NCI-H187 treated with DMSO at 0.1 percent for 48 hours (cell line): Measurements from ENCODE around the gene AK1.

Source experiments
- DNase-seq: peaks from one replicate; lab custom pipeline; 2025; lab: John Stamatoyannopoulos, UW

The AK1 gene

GRCh38 chr9:127908660-127908926, 31.1 kb upstream of the AK1 start:
- DNase-seq: no peak

GRCh38 chr9:127907867-127908659, 30.6 kb upstream of the AK1 start:
- DNase-seq: no peak

- DNase-seq: no peak
Measured at GRCh38 chr9:127905788-127906191, 28.3 kb upstream of the AK1 start.

GRCh38 chr9:127905004-127905728, 27.7 kb upstream of the AK1 start:
- no peak for DNase-seq

- no peak for DNase-seq
Measured at GRCh38 chr9:127904561-127905003, 27.1 kb upstream of the AK1 start.

- DNase-seq: no peak
Measured at GRCh38 chr9:127903557-127904475, 26.3 kb upstream of the AK1 start.

DNA sequence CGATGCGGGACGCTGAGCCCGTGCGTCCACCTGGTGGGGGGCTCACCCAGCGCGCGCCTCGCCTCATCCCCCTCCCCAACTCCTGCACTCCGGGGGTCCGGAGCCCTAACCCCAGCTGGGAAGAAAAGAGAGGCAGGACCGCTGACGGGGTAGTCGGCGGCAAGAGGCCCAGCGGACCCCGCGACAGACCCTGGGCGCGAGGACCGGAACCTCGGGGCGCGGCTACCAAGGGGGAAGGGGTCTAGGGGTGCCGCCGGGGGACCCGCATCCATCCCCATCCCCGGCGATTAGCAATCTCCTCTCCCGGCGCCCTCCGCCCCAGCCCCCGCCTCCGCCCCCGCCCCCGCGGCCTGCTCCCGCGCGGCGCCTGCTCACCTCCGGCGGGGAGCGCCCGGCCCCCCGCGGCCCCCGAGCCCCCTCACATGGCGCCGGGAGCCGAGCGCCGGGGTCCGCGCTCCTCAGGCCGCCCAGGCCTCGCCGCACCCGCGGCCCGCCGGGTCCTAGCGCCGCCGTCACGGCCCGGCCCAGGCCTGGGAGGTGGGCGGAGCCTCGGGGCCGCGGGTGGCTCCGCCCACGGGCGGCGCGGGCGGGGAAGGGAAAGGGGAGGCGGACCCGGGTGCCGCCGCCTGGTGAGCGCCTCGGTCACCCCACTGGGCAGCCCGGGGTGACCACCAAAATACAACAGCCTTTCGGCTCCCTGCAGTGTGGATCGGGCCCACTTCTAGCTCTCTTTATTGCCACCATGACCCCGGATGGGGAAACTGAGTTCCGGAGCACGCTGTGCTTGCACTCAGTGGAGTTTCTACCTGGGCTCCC, 21.9 kb upstream of the AK1 start, which contains the start of gene ST6GALNAC6:
TSS of gene ST6GALNAC6 (minus strand) at position 476 of the 816 bp plus-strand sequence. CDS start 1,622 bp downstream, outside the sequence.
- DNase-seq: no peak

- no peak for DNase-seq
Measured at GRCh38 chr9:127898433-127899127, 21.1 kb upstream of the AK1 start.

GRCh38 chr9:127897193-127897692, 19.8 kb upstream of the AK1 start:
- no peak for DNase-seq

GRCh38 chr9:127896395-127897192, 19.1 kb upstream of the AK1 start:
- DNase-seq: no peak

DNA sequence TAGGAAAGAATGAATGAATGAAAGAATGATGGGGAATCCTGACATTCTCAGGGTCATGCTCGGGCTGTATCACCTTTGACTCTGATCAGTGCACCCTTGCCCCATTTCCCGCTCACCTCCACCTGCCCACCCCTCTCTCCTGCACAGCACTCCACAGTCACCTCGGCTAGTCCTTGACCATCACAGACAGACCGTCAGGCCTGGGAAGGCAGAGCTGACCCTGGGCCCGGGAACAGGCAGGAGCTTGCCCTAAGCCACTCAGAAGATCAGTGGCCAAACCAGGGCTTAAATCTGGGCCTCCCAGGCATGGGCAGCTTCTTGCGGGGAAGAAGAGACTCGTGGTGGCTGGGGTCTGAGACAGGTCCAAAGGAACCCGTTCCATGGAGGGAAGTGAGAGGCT, 18.3 kb upstream of the AK1 start:
- no peak for DNase-seq

DNA sequence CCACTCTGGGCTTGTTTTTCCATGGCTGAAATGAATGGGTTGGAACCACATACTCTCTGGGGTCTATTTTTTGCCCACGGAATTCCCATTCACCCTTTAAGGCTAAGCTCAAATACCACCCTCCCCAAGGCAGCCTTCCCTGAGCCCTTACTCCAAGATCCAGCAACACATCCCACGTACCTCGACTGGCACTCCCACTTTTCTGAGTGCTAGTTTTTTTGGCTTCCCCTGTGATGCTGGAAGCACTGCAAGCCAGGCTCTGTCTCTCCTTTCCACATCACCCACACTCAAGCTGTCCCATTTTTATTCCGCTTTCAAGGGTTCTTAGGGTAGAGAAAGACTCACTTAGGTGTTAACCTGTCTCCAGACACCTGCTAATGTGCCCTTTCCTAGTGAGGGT, 15.9 kb upstream of the AK1 start:
- DNase-seq: no peak

DNA sequence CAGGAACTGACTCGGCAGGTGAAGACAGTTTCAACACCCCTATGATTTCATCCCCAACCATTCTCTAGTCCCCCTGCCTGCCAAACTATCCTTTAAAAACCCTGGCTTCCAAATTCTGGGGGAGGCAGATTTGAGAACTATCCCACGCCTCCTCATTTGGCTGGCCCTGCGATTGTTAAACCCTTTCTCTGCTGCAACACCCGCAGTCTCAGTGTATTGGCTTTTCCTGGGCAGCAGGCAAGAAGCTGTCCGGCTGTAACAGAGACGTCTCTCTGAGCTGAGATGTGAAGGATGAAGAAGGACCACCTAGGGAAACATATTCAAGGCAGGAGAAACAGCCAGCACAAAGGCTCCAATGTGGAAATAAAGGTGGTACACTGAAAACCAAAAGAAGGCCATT, 15.4 kb upstream of the AK1 start:
- DNase-seq: no peak

- DNase-seq: no peak
Measured at GRCh38 chr9:127890053-127890452, 12.6 kb upstream of the AK1 start.

GRCh38 chr9:127887792-127888191, 10.3 kb upstream of the AK1 start:
- no peak for DNase-seq

DNA sequence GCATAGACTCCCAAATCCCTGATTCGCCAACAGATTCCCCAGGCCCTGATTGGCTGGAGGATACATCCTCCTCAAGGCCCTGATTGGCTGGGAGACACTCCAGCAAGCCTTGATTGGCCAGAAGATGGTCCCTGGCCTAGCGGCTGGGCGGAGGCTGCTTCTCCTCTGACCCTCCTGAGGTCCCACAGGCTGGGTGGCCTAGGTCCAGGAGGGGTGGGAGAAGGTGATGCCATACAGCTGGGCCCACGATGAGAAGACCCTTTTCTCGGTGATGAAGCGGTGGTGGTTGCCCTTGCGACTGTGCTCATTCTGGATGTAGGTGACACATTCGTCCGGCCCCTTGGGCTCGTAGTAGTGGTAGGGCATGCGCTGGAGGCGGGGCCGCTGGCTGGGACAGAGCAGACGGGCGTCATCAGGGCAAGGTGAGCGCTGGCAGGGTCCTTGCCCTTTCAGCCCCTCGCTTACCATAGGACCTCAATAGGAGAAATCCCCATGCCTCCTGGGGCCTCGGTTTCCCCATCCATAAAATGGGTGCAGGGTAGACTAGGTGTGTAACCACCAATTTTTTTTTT, 9.0 kb upstream of the AK1 start:
- DNase-seq: no peak

DNA sequence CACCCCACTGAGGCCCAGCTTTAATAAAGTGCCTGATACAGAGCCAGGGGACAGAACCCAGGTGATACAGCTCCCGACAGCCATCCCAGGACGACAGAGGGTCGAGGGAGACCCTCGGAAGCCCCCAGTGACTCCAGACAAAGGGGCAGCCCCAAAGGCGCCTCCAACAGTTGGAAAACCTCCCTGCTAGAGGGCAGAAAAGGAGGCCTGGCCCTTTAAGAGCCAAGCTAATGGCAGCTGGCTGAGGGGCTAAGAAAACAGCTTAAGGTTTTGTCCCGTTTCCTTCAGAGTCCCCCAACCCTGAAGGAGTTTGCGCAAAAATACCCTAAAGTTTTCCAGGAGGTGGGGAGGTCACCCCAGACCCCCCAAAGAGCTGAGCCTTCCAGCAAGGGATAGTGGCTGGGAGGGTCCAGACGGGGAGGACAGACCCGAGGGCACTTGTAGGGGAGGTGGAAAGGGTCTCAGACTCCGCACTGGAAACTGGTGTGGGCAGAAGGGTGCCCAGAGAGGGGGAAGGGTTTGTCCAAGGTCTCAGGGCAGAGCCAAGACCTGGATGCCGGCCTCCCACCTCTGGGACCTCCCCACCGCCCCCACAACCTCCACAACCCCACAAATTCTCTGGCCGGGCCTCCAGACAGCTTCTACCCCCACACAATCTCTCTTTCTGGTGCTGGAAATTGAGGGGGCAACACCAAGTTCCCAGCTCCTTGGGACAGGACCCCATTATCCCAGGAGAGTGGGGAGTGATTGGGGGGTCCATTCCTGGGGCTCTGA, 8.2 kb upstream of the AK1 start:
- no peak for DNase-seq

DNA sequence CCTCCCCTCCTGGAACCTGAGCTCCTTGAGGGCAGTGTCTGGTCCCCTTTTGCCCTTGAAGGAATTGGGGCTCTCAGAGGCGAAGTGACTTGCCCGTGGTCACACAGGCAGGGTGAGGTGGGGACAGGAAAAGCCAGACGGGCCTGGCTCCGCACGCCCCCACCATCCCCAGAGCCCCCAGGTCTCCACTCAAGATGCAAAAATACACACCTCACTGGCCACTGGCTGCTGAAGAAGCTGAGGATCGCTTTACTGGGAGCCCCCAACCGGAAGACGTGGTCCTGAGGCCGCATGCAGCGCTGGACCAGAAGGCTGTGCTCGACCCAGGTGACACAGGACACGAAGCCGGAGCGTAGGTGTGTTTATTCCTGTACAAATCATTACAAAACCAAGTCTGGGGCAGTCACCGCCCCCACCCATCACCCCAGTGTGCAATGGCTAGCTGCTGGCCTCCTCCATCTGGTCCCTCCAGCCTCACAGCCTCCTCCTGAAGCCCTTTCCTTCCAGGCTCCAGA, 7.6 kb upstream of the AK1 start:
- no peak for DNase-seq
